Memory B cell (primary cell): ENCODE results near the gene PLXNB1.
A peak's percentile ranks its signal among the peaks of the same experiment; 100 is the strongest.

Source experiments
- ATAC-seq: fragments of 150-1000 bp; cut with Tn5 transposase; 2 replicates; pipeline ENCODE4 v1.10.0; 2021; ENCODE audit warnings: low read depth, mild to moderate bottlenecking, moderate library complexity
- DNase-seq, 2 donors: peaks; one replicate each; pipeline ENCODE4 v3.0.0; 2022; ENCODE audit warnings: low spot score in 2 of 2
- H3K27ac Mint-ChIP-seq: one replicate; pipeline ENCODE4 v1.8.0; 2022; ENCODE audit warnings: mild to moderate bottlenecking, moderate library complexity, mixed read lengths
- H3K27me3 Mint-ChIP-seq: one replicate; pipeline ENCODE4 v1.8.0; 2022; ENCODE audit warnings: mixed read lengths
- H3K36me3 Mint-ChIP-seq: one replicate; pipeline ENCODE4 v1.8.0; 2022; ENCODE audit warnings: mild to moderate bottlenecking, mixed read lengths
- H3K4me1 Mint-ChIP-seq: one replicate; pipeline ENCODE4 v1.8.0; 2022; ENCODE audit warnings: mixed read lengths
- H3K4me3 Mint-ChIP-seq: one replicate; pipeline ENCODE4 v1.8.0; 2022; ENCODE audit warnings: mild to moderate bottlenecking, moderate library complexity, mixed read lengths
- H3K9me3 Mint-ChIP-seq: one replicate; pipeline ENCODE4 v1.8.0; 2022; ENCODE audit warnings: mixed read lengths

The PLXNB1 gene

GRCh38 chr3:48434591-48435222 is 4.8 kb upstream of the PLXNB1 start:
- Mint-ChIP-seq H3K4me3 (no peak overlapping the region), H3K36me3 (peaks cover 4% of the 10 kb centered on the region), H3K27ac (no peak overlapping the region), H3K9me3 (no peaks in the 10 kb centered on the region), H3K27me3 (peaks cover 3% of the 10 kb centered on the region), H3K4me1 (peaks cover 18% of the 10 kb centered on the region)
- ATAC-seq (no peak), DNase-seq (no peak)

- H3K4me3 Mint-ChIP-seq, result no peak overlapping the region
- H3K4me1 Mint-ChIP-seq, result peaks cover 13% of the 10 kb centered on the region
- no peaks in the 10 kb centered on the region for H3K9me3 Mint-ChIP-seq
- H3K36me3 Mint-ChIP-seq, result peaks cover 4% of the 10 kb centered on the region
- ATAC-seq (no peak), DNase-seq (no peak)
- H3K27ac Mint-ChIP-seq, result no peak overlapping the region
- peaks cover 3% of the 10 kb centered on the region for H3K27me3 Mint-ChIP-seq
These were observed 3.7 kb upstream of the PLXNB1 start for GRCh38 chr3:48433472-48434118.

GRCh38 chr3:48432411-48433371 is 2.8 kb upstream of the PLXNB1 start:
- Mint-ChIP-seq H3K27me3 (peaks cover 4% of the 10 kb centered on the region), H3K4me3 (no peak overlapping the region), H3K4me1 (peaks cover 5% of the 10 kb centered on the region), H3K36me3 (peaks cover 4% of the 10 kb centered on the region), H3K9me3 (no peaks in the 10 kb centered on the region), H3K27ac (no peak overlapping the region)
- ATAC-seq, result no peak
- no peak for DNase-seq

GRCh38 chr3:48431224-48432029 is 1.5 kb upstream of the PLXNB1 start:
- Mint-ChIP-seq H3K36me3 (peaks cover 4% of the 10 kb centered on the region), H3K27ac (no peak overlapping the region), H3K9me3 (no peaks in the 10 kb centered on the region), H3K27me3 (peaks cover 9% of the 10 kb centered on the region), H3K4me1 (peaks cover 4% of the 10 kb centered on the region), H3K4me3 (peak overlapping the region; percentile 90)
- DNase-seq, result no peak
- no peak for ATAC-seq

GRCh38 chr3:48430708-48431101 is 819 bp upstream of the PLXNB1 start:
- no peaks in the 10 kb centered on the region for H3K9me3 Mint-ChIP-seq
- peaks cover 4% of the 10 kb centered on the region for H3K36me3 Mint-ChIP-seq
- no peak overlapping the region for H3K27ac Mint-ChIP-seq
- peaks cover 9% of the 10 kb centered on the region for H3K27me3 Mint-ChIP-seq
- H3K4me1 Mint-ChIP-seq, result peaks cover 4% of the 10 kb centered on the region
- DNase-seq (no peak), ATAC-seq (no peak)
- H3K4me3 Mint-ChIP-seq, result peak overlapping the region; percentile 90

GRCh38 chr3:48429317-48429959 is 448 bp downstream of the PLXNB1 start:
- H3K27me3 Mint-ChIP-seq, result peaks cover 13% of the 10 kb centered on the region
- H3K36me3 Mint-ChIP-seq, result peaks cover 4% of the 10 kb centered on the region
- peak overlapping the region; percentile 67 for H3K27ac Mint-ChIP-seq
- no peaks in the 10 kb centered on the region for H3K9me3 Mint-ChIP-seq
- ATAC-seq (peak; percentile 66), DNase-seq (peak; percentile 41 to 61)
- peak overlapping the region; percentile 90 for H3K4me3 Mint-ChIP-seq
- H3K4me1 Mint-ChIP-seq, result peaks cover 4% of the 10 kb centered on the region

GRCh38 chr3:48428572-48429316 is 1.1 kb downstream of the PLXNB1 start:
- Mint-ChIP-seq H3K9me3 (no peaks in the 10 kb centered on the region), H3K27me3 (peaks cover 13% of the 10 kb centered on the region), H3K27ac (no peak overlapping the region), H3K4me3 (peak overlapping the region; percentile 37), H3K4me1 (peaks cover 4% of the 10 kb centered on the region), H3K36me3 (peaks cover 4% of the 10 kb centered on the region)
- DNase-seq, result peak in 1 of 2 donors; percentile 34
- ATAC-seq, result peak; percentile 72

GRCh38 chr3:48428088-48428571 is 1.8 kb downstream of the PLXNB1 start:
- H3K4me3 Mint-ChIP-seq, result peak overlapping the region; percentile 37
- peaks cover 13% of the 10 kb centered on the region for H3K27me3 Mint-ChIP-seq
- peaks cover 4% of the 10 kb centered on the region for H3K36me3 Mint-ChIP-seq
- ATAC-seq (no peak), DNase-seq (no peak)
- no peak overlapping the region for H3K27ac Mint-ChIP-seq
- H3K4me1 Mint-ChIP-seq, result peaks cover 4% of the 10 kb centered on the region
- H3K9me3 Mint-ChIP-seq, result no peaks in the 10 kb centered on the region

GRCh38 chr3:48427630-48427962 is 2.3 kb downstream of the PLXNB1 start:
- no peak for DNase-seq
- no peak for ATAC-seq
- no peak overlapping the region for H3K27ac Mint-ChIP-seq
- H3K4me1 Mint-ChIP-seq, result peaks cover 6% of the 10 kb centered on the region
- H3K9me3 Mint-ChIP-seq, result no peaks in the 10 kb centered on the region
- H3K4me3 Mint-ChIP-seq, result no peak overlapping the region
- peaks cover 16% of the 10 kb centered on the region for H3K27me3 Mint-ChIP-seq
- peaks cover 4% of the 10 kb centered on the region for H3K36me3 Mint-ChIP-seq

GRCh38 chr3:48426944-48427629 is 2.8 kb downstream of the PLXNB1 start:
- peaks cover 4% of the 10 kb centered on the region for H3K36me3 Mint-ChIP-seq
- H3K27ac Mint-ChIP-seq, result no peak overlapping the region
- DNase-seq (no peak), ATAC-seq (no peak)
- no peaks in the 10 kb centered on the region for H3K9me3 Mint-ChIP-seq
- peaks cover 16% of the 10 kb centered on the region for H3K27me3 Mint-ChIP-seq
- H3K4me3 Mint-ChIP-seq, result no peak overlapping the region
- H3K4me1 Mint-ChIP-seq, result peaks cover 6% of the 10 kb centered on the region

- Mint-ChIP-seq H3K4me1 (peaks cover 6% of the 10 kb centered on the region), H3K27me3 (peaks cover 16% of the 10 kb centered on the region), H3K4me3 (no peak overlapping the region), H3K27ac (no peak overlapping the region), H3K9me3 (no peaks in the 10 kb centered on the region), H3K36me3 (peaks cover under 1% of the 10 kb centered on the region)
- ATAC-seq (no peak), DNase-seq (no peak)
These were observed 3.4 kb downstream of the PLXNB1 start for GRCh38 chr3:48426401-48426909.

GRCh38 chr3:48425281-48425812 is 4.5 kb downstream of the PLXNB1 start:
- Mint-ChIP-seq H3K27ac (no peak overlapping the region), H3K27me3 (peaks cover 16% of the 10 kb centered on the region), H3K36me3 (no peaks in the 10 kb centered on the region), H3K9me3 (no peaks in the 10 kb centered on the region), H3K4me3 (no peak overlapping the region), H3K4me1 (peaks cover 6% of the 10 kb centered on the region)
- ATAC-seq (no peak), DNase-seq (no peak)
